GM13977 (cell line): ENCODE results near the gene DGKB.

ENCODE experiments used
- DNase-seq: peaks from one replicate; pipeline ENCODE4 v3.0.0; 2012; ENCODE audit warnings: low spot score
- in situ Hi-C: fragments of 300-500 bp; cut with MboI; formaldehyde crosslinking; loops from one replicate; pipeline ENCODE4 v1.12.0; 2022; ENCODE audit warnings: low sequenced_read_pairs, low pct_unique_long_range_greater_than_20kb, mixed read lengths, inconsistent platforms; ENCODE audit not compliant: unreplicated experiment
- TF ChIP-seq, protein P1 (sequence below): IDR thresholded peaks from 2 replicates; pipeline ENCODE4 v1.5.1; 2012; ENCODE audit warnings: mild to moderate bottlenecking, control low read depth; ENCODE audit not compliant: insufficient read depth; ENCODE audit errors: extremely low read depth, missing control alignments

DGKB gene

GRCh38 chr7:14834883-14835282 lies 67.7 kb downstream of the DGKB start:
- TF ChIP-seq, protein P1, sequence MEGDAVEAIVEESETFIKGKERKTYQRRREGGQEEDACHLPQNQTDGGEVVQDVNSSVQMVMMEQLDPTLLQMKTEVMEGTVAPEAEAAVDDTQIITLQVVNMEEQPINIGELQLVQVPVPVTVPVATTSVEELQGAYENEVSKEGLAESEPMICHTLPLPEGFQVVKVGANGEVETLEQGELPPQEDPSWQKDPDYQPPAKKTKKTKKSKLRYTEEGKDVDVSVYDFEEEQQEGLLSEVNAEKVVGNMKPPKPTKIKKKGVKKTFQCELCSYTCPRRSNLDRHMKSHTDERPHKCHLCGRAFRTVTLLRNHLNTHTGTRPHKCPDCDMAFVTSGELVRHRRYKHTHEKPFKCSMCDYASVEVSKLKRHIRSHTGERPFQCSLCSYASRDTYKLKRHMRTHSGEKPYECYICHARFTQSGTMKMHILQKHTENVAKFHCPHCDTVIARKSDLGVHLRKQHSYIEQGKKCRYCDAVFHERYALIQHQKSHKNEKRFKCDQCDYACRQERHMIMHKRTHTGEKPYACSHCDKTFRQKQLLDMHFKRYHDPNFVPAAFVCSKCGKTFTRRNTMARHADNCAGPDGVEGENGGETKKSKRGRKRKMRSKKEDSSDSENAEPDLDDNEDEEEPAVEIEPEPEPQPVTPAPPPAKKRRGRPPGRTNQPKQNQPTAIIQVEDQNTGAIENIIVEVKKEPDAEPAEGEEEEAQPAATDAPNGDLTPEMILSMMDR: no peak

DNA sequence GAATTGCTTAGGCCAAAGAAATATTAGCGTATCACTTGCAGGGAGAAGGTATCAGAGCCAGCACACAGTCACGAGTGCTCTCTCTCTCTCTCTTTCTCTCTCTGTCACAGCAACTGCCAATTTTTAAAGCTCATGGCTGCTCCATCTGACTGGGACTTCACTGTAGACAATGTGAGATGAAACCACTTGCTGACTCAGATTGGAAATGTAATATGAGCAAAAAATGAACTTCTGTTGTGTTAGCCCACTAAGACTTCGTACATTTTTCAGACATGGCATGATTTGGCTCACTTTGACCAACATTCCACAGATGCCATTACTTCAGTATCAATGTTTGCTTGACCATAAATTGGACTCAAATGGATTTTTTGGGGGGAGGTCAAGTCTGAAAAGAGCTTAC lies 68.1 kb downstream of the DGKB start:
- no peak for DNase-seq
- TF ChIP-seq, protein P1: no peak
- in situ Hi-C loops: no loop called here

More at GRCh38 chr7:14834883-14835282, 67.7 kb downstream of the DGKB start:
- in situ Hi-C loops: no loop called here
- no peak for DNase-seq

GRCh38 chr7:14833707-14834106 lies 68.8 kb downstream of the DGKB start:
- TF ChIP-seq, protein P1: no peak
- in situ Hi-C loops: no loop called here

DNA sequence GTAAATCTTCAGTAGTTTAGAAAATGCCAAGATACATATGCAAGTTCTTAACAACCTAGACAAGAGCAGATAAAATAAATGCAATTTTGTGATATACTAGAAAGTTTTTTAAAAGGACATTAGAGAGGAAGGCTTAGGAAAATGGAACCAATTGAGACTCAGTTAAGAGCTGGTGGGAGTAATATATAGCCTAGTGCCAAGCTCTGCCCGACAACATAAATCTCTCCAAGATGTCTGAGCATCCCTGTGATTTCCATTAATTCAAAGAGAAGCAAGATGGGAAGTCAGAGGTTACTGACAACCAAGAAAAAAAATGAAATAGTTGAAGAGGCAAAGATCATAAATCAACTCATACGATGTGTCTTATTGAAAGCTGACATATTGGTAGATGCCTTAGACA lies 74.5 kb downstream of the DGKB start:
- TF ChIP-seq, protein P1: no peak
- in situ Hi-C loops: no loop called here
- DNase-seq: no peak

More at GRCh38 chr7:14833707-14834106, 68.8 kb downstream of the DGKB start:
- no peak for DNase-seq

- no peak for DNase-seq
- TF ChIP-seq, protein P1: no peak
- in situ Hi-C loops: no loop called here
Measured at GRCh38 chr7:14826426-14826825, 76.1 kb downstream of the DGKB start.

- TF ChIP-seq, protein P1: no peak
- in situ Hi-C loops: no loop called here
- DNase-seq: no peak
Measured at GRCh38 chr7:14825912-14826311, 76.6 kb downstream of the DGKB start.

DNA sequence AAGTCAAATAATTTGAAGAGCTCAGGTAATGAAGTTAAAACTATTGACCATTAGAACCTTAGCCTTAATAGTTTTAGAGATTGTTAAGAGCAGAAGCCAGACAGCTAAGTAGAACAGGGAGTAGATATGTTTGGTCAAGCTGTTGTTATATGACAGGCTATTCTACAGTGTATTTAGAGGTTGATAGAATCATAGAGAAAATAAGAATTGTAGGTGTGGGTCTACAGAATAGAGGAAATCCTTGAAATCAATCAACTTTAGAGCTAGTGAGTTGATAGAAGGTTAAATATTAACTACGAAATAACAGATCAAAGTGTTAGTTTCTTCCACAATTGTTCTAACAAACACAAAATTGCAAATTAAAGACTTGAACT lies 80.1 kb downstream of the DGKB start:
- in situ Hi-C loops: no loop called here
- TF ChIP-seq, protein P1: no peak
- DNase-seq: no peak
